COR-L47 (cell line): ENCODE results near the gene UNC45B.
"Not testable (repeated sequence)": the region's sequence is repeated elsewhere in the genome, so short reads cannot be mapped to it uniquely, and the experiment has no call there.

Source experiments
- DNase-seq: peaks from one replicate; lab custom pipeline; 2025; lab: John Stamatoyannopoulos, UW

The UNC45B gene

DNA sequence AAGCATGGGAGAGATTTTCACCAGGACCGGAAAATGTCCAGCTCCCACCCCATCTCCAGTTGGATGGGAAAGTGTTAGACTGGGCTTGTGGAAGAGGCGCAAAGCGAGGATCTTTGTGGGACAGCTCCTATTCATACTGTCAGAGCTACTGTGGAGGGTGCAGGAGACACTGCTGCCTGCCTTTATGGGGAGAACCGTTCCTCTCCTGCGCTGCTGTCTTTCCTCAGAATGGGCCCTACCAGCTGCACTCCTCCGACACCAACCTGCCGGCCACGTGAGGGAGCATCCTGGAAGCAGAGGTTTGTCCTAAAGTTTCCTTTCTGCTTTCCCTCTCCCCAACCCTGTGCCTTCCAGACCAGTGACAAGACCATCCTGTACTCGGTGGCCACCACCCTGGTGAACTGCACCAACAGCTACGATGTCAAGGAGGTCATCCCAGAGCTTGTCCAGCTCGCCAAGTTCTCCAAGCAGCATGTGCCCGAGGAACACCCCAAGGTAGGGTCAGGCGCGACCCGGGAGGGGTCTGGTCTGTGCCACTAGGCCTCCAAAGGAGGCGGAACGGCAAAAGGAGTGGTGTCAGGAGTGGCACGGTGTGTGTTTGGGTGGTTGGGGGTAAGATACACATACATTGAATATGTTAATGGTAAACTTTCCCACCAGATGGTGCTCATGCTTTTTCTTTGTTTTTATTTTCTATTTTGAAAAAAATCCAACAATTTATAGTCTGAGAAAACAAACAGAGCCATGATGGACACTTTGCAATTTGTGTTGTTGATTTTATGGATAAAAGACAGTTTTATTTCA lies 23.6 kb downstream of the UNC45B start:
- DNase-seq = no peak

GRCh38 chr17:35171834-35172233 lies 24.2 kb downstream of the UNC45B start:
- DNase-seq = no peak

DNA sequence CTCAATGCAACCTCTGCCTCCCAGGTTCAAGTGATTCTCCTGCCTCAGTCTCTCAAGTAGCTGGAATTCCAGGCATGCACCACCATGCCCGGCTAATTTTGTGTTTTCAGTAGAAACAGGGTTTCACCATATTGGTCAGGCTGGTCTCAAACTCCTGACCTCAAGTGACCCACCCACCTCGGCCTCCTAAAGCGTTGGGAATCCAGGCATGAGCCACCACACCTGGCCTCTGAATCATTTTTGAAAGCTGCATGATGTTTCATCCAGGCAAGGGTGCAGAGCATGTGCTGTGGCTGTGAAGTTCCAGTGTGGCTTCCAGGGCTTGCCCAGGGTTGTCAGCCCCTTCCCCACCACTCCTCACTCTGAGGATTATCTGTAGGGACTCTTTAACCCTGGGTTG lies 24.7 kb downstream of the UNC45B start:
- DNase-seq = not testable (repeated sequence)

- no peak for DNase-seq
Observed at GRCh38 chr17:35174835-35175334, 27.3 kb downstream of the UNC45B start.

DNA sequence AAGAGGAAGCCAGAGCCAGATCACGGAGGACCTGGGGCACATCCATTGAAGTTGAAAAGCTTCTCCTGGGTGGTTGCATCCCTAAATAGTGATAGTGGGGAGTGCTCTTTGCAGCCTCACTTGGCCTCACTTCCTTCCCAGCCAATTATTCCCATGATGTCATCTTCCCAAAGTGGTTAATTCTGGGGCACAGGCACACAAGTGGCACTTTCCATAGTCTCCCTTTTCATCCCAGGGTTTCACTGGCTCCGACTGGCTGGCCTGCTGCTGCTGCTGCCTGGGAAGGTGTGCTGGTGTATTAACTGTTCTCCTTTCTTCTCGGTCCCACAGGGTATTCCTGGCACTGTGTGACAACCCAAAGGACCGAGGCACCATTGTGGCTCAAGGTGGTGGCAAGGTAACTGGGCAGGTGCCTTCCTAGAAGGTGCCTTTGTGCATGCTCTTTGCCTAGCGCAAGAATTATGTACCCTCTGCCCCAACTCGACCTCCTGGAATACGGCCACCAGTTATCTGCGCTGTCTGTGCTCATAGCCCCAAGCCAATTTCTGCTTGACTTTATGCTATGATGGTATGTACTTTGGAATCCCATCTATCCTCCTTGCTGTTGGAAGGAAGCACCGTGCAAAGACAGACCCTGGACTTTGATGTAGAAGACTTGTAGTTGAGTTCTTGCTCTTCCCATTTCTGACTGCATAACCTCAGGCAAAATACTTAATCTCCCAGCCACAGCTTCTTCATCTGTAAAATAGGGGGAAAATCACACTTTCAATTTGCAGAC lies 28.2 kb downstream of the UNC45B start:
- DNase-seq = no peak

DNA sequence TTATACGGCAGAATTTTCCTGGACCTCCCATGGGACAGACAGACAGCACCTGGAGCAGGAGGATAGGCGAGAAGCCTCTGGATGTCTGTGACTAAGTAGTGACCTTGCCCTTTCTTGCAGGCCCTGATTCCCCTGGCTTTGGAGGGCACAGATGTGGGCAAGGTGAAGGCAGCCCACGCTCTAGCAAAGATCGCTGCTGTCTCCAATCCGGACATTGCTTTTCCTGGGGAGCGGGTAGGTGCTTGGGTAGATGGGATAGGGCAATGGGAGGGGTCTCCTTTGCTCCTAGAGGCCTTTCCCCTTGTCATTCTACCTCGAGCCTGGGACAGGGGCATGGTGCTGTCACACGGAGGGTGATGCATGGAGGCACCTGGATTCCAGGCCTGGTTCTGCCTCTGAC lies 29.3 kb downstream of the UNC45B start:
- no peak for DNase-seq

GRCh38 chr17:35179379-35179778 lies 31.8 kb downstream of the UNC45B start:
- not testable (repeated sequence) for DNase-seq

GRCh38 chr17:35183332-35183731 lies 35.7 kb downstream of the UNC45B start:
- DNase-seq = no peak

GRCh38 chr17:35184274-35184673 lies 36.7 kb downstream of the UNC45B start:
- no peak for DNase-seq

DNA sequence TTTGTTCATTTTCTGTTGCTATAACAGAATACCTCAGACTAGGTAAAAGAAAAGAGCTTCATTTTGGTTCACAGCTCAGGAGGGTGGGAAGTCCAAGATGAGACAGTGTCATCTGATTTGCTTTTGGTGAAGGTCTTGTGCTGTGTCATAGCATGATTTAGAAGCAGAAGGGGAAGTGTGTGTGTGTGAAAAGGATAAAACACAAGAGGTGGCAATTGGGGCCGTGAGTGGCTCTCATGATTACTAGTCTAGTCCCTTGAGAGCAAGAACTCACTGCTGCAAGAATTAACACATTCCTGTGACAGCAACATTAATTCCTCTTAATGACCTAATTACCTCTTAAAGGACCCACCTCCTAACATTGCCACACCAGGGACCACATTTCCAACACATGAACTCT lies 38.2 kb downstream of the UNC45B start:
- DNase-seq = no peak

GRCh38 chr17:35187481-35187880 lies 39.9 kb downstream of the UNC45B start:
- no peak for DNase-seq

DNA sequence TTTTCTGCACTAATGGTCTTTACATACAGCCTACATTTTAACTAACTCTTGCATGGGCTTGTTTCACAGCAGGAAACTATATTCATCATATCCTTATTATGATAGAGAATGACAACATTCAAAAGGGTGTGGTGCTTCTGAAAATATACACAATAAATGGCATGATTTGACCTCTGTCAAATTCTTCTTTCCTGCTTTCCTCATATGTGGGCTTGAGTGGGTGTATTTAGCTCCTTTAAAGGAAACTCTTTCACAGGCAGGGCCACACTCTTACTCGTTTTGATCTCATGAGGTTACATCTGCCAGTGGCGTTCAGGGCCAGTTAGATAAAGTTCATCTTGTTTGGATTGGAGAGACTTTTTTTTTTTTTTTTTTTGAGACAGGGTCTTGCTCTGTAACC lies 40.5 kb downstream of the UNC45B start:
- no peak for DNase-seq

- DNase-seq = no peak
Observed at GRCh38 chr17:35189291-35189690, 41.7 kb downstream of the UNC45B start.

DNA sequence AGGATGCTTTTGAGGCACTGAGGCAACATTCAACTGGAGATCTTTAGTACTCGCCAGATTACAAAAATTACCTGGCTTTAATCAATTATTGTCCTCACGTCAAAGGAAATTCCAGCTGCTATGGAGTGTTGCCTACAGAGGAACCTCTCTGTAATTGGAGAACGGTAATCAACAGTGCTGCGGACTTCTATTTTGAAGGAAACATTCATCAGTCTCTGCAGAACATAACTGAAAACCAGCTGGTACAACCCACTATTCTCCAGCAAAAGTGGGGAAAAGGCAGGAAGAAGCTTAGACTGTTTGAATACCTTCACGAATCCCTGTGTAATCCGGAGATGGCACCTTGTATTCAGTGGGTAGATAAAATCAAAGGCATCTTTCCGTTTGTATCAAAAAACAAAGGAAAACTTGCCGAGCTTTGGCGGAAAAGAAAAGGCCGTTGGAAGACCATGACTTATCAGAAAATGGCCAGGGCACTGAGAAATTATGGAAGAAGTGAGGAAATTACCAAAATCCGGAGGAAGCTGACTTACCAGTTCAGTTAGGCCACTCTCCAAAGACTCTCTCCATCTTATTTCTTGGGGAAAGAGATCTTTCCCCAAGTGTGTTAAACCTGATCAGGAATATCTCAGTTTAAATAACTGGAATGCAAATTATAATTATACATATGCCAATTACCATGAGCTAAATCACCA lies 43.5 kb downstream of the UNC45B start:
- DNase-seq = no peak

GRCh38 chr17:35192708-35193107 lies 45.1 kb downstream of the UNC45B start:
- no peak for DNase-seq

DNA sequence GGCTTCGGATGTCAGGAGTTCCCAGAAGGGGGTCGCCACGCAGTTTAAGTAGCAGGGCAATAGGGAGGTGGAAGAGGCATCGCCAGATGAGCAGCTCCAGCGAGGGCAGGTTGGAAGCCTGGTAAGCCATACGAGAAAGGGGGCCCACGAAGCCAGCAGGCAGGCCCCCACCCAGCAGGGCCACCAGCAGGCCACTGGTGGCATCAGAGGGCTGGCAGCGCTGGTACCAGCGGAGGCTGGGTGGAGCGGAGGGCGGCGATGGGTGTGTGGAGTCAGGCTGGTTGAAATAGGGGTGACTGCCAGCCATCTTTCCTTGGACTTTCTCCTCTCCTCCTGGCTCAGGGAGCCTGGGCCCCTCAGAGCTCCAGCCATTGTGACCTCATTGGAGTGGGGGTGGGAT lies 46.4 kb downstream of the UNC45B start, which contains the start of gene SLC35G3:
SLC35G3 (minus strand) TSS at position 393 of the 400 bp plus-strand sequence; CDS start at position 307, 86 bp downstream.
- not testable (repeated sequence) for DNase-seq

- DNase-seq = not testable (repeated sequence)
Observed at GRCh38 chr17:35195062-35195461, 47.4 kb downstream of the UNC45B start.

DNA sequence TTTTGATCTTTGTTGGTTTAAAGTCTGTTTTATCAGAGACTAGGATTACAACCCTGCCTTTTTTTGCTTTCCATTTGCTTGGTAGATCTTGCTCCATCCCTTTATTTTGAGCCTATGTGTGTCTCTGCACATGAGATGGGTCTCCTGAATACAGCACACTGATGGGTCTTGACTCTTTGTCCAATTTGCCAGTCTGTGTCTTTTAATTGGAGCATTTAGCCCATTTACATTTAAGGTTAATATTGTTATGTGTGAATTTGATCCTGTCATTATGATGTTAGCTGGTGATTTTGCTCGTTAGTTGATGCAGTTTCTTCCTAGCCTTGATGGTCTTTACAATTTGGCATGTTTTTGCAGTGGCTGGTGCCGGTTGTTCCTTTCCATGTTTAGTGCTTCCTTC lies 55.0 kb downstream of the UNC45B start:
- DNase-seq = not testable (repeated sequence)

GRCh38 chr17:35210741-35211140 lies 63.1 kb downstream of the UNC45B start:
- no peak for DNase-seq

DNA sequence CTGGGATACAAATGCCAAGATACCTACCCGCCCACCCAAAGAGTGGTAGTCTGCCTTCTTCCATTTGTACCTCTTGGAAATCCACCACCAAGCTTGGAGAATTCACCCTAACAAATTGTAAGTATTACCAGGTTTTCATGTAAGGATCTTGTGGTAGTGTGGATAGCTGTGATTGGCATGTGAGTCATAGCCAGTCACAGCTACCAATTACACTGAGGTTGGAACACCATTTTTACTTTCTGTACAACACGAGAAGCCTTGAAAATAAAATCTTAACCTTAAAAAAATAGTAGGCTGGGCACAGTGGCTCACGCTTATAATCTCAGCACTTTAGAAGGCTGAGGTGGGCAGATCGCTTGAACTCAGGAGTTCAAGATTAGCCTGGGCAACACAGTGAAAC lies 65.1 kb downstream of the UNC45B start:
- DNase-seq = no peak

DNA sequence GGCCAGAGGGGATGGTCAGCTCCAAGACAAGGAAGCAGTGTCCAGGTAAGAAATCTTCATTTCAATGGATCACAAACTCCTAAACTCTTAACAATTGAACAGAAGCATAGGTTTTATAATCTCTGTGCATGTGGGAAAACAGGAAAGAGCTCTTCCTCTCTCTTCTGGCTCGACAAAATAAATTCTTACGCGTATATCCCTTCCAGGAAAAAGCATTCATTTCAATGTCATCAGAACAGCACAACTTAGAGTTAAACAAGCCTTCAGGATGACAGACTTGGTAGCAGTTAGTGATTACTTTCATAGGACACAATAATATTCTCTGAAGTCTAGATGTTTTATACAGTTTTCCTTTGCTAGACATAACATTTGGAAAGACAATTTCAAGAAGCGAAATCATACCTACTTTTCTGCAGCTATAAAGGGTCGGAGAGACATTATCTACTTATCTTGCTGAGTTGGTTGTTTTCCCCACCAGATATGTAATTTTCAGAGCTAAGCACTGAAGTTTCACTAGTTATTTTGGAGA lies 65.9 kb downstream of the UNC45B start:
- no peak for DNase-seq

- no peak for DNase-seq
Observed at GRCh38 chr17:35214192-35214591, 66.6 kb downstream of the UNC45B start.
